Measurements from ENCODE around the gene ECHDC1. TPM values are rescaled to one million over a fixed set of nuclear protein-coding genes. Genes with fewer than 3 reads are reported as not detected.

ECHDC1 gene
- total RNA-seq, 2 donors from 2014 or later = 47.9 to 56.6 TPM

- DNase-seq (ENCODE audit: low spot score in 2 of 2) = peak in 1 of 2 donors; percentile 45
- Mint-ChIP-seq H3K9me3 (no peaks in the 10 kb centered on the region), H3K36me3 (peaks cover 3 to 25% of the 10 kb centered on the region in 2 donors), H3K27ac (peak overlapping the region in 1 of 2 donors; percentile 21)
- no peak for ATAC-seq
These were observed 40.4 kb downstream of the ECHDC1 start for GRCh38 chr6:127302728-127303660.

GRCh38 chr6:127301199-127301700, 42.2 kb downstream of the ECHDC1 start:
- H3K36me3 Mint-ChIP-seq = peaks cover 0 to 9% of the 10 kb centered on the region in 2 donors
- no peak for ATAC-seq
- no peak for DNase-seq (ENCODE audit: low spot score in 2 of 2)
- H3K9me3 Mint-ChIP-seq = no peaks in the 10 kb centered on the region
- H3K27ac Mint-ChIP-seq = no peak overlapping the region

- ATAC-seq = peak in 1 of 2 donors; percentile 20
- H3K9me3 Mint-ChIP-seq = no peaks in the 10 kb centered on the region
- no peak overlapping the region for H3K27ac Mint-ChIP-seq
- peaks cover 0 to under 1% of the 10 kb centered on the region in 2 donors for H3K36me3 Mint-ChIP-seq
- DNase-seq (ENCODE audit: low spot score in 2 of 2) = no peak
These were observed 43.0 kb downstream of the ECHDC1 start for GRCh38 chr6:127300411-127300810.

GRCh38 chr6:127299522-127300240, 43.7 kb downstream of the ECHDC1 start:
- H3K9me3 Mint-ChIP-seq = no peaks in the 10 kb centered on the region
- DNase-seq (ENCODE audit: low spot score in 2 of 2) = no peak
- H3K36me3 Mint-ChIP-seq = peaks cover 0 to 1% of the 10 kb centered on the region in 2 donors
- H3K27ac Mint-ChIP-seq = no peak overlapping the region
- no peak for ATAC-seq

GRCh38 chr6:127298475-127298874, 44.9 kb downstream of the ECHDC1 start:
- Mint-ChIP-seq H3K27ac (no peak overlapping the region), H3K9me3 (no peaks in the 10 kb centered on the region), H3K36me3 (peaks cover 0 to 7% of the 10 kb centered on the region in 2 donors)
- DNase-seq (ENCODE audit: low spot score in 2 of 2) (no peak), ATAC-seq (no peak)

GRCh38 chr6:127297502-127298070, 45.8 kb downstream of the ECHDC1 start:
- no peak for DNase-seq (ENCODE audit: low spot score in 2 of 2)
- ATAC-seq = no peak
- no peaks in the 10 kb centered on the region for H3K9me3 Mint-ChIP-seq
- no peak overlapping the region for H3K27ac Mint-ChIP-seq
- peaks cover 0 to 7% of the 10 kb centered on the region in 2 donors for H3K36me3 Mint-ChIP-seq

- Mint-ChIP-seq H3K36me3 (peaks cover 10 to 35% of the 10 kb centered on the region in 2 donors), H3K9me3 (no peaks in the 10 kb centered on the region), H3K27ac (peak overlapping the region; percentile 15 to 81)
- ATAC-seq (peak; percentile 76 to 77), DNase-seq (ENCODE audit: low spot score in 2 of 2) (no peak)
These were observed 51.9 kb downstream of the ECHDC1 start for GRCh38 chr6:127291495-127291894.

- peak in 1 of 2 donors; percentile 55 for ATAC-seq
- Mint-ChIP-seq H3K27ac (peak overlapping the region; percentile 15 to 25), H3K9me3 (no peaks in the 10 kb centered on the region), H3K36me3 (peaks cover 17 to 43% of the 10 kb centered on the region in 2 donors)
- DNase-seq (ENCODE audit: low spot score in 2 of 2) = no peak
These were observed 52.8 kb downstream of the ECHDC1 start for GRCh38 chr6:127290391-127291265.

GRCh38 chr6:127289934-127290333, 53.5 kb downstream of the ECHDC1 start:
- no peak for ATAC-seq
- DNase-seq (ENCODE audit: low spot score in 2 of 2) = no peak
- Mint-ChIP-seq H3K9me3 (no peaks in the 10 kb centered on the region), H3K36me3 (peaks cover 18 to 49% of the 10 kb centered on the region in 2 donors), H3K27ac (peak overlapping the region in 1 of 2 donors; percentile 44)

GRCh38 chr6:127288705-127289104, 54.7 kb downstream of the ECHDC1 start:
- peaks cover 18 to 42% of the 10 kb centered on the region in 2 donors for H3K36me3 Mint-ChIP-seq
- H3K9me3 Mint-ChIP-seq = no peaks in the 10 kb centered on the region
- no peak overlapping the region for H3K27ac Mint-ChIP-seq
- DNase-seq (ENCODE audit: low spot score in 2 of 2) (no peak), ATAC-seq (peak in 1 of 2 donors; percentile 52)

GRCh38 chr6:127282184-127282583, 61.2 kb downstream of the ECHDC1 start:
- no peak for ATAC-seq
- no peak for DNase-seq (ENCODE audit: low spot score in 2 of 2)
- no peaks in the 10 kb centered on the region for H3K9me3 Mint-ChIP-seq
- H3K27ac Mint-ChIP-seq = no peak overlapping the region
- peaks cover 15 to 21% of the 10 kb centered on the region in 2 donors for H3K36me3 Mint-ChIP-seq

GRCh38 chr6:127279815-127280214, 63.6 kb downstream of the ECHDC1 start:
- H3K27ac Mint-ChIP-seq = no peak overlapping the region
- DNase-seq (ENCODE audit: low spot score in 2 of 2) (no peak), ATAC-seq (no peak)
- H3K9me3 Mint-ChIP-seq = no peaks in the 10 kb centered on the region
- no peaks in the 10 kb centered on the region for H3K36me3 Mint-ChIP-seq

GRCh38 chr6:127277878-127278843, 65.2 kb downstream of the ECHDC1 start:
- no peak overlapping the region for H3K27ac Mint-ChIP-seq
- no peak for ATAC-seq
- no peaks in the 10 kb centered on the region for H3K9me3 Mint-ChIP-seq
- DNase-seq (ENCODE audit: low spot score in 2 of 2) = no peak
- peaks cover 0 to 12% of the 10 kb centered on the region in 2 donors for H3K36me3 Mint-ChIP-seq

GRCh38 chr6:127276331-127276730, 67.1 kb downstream of the ECHDC1 start:
- ATAC-seq = no peak
- H3K36me3 Mint-ChIP-seq = peaks cover 0 to 12% of the 10 kb centered on the region in 2 donors
- no peaks in the 10 kb centered on the region for H3K9me3 Mint-ChIP-seq
- H3K27ac Mint-ChIP-seq = no peak overlapping the region
- DNase-seq (ENCODE audit: low spot score in 2 of 2) = no peak

- Mint-ChIP-seq H3K27ac (no peak overlapping the region), H3K36me3 (peaks cover 0 to 18% of the 10 kb centered on the region in 2 donors), H3K9me3 (no peaks in the 10 kb centered on the region)
- DNase-seq (ENCODE audit: low spot score in 2 of 2) (no peak), ATAC-seq (no peak)
These were observed 69.9 kb downstream of the ECHDC1 start for GRCh38 chr6:127273499-127273898.

Data from activated naive CD4-positive, alpha-beta T cell treated with anti-CD3 and anti-CD28 coated beads, Interleukin-2, amount 50 U/mL, for 72 hours (primary cell).